ENCODE measurements around the gene CIAO3.

The CIAO3 gene

GRCh38 chr16:740764-741505, at the start of gene CIAO3:
Gene CIAO3, minus strand, starts transcription at chr16:740997. Its CDS starts 12 bp downstream, at chr16:740985.
- in situ Hi-C loops (cut with MboI; ENCODE audit: low pct_unique_long_range_greater_than_20kb, low sequenced_read_pairs, unreplicated experiment) = no loop called here
- DNase-seq (ENCODE audit: low spot score) = peak; percentile 98
- peak; percentile 98 for TF ChIP-seq CTCF (IDR thresholded peaks at IDR 0.05; ENCODE audit: extremely low read depth, insufficient read depth, missing control alignments)

DNA sequence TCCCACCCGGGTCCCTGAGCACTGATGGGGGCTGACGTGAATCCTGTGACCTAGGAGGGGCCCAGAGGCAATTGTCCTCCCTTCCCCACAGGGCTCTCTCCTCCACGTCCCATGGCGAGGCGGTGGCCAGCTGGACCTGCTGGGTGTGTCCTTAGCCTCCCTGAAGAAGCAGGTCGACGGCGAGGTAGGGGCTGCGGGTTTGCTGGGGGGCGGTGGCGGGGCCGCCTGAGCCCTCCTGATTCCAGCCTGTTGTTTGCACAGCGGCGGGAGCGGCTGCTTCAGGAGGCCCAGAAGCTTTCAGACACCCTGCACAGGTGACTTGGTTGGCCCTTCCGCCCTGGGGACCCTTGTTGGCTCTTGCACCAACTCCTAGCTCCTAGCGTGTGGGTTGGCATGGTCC, 49.3 kb upstream of the CIAO3 start:
- in situ Hi-C loops (cut with MboI; ENCODE audit: low pct_unique_long_range_greater_than_20kb, low sequenced_read_pairs, unreplicated experiment) = no loop called here
- no peak for DNase-seq (ENCODE audit: low spot score)
- no peak for TF ChIP-seq CTCF (IDR thresholded peaks at IDR 0.05; ENCODE audit: extremely low read depth, insufficient read depth, missing control alignments)

- no peak for TF ChIP-seq CTCF (IDR thresholded peaks at IDR 0.05; ENCODE audit: extremely low read depth, insufficient read depth, missing control alignments)
- in situ Hi-C loops (cut with MboI; ENCODE audit: low pct_unique_long_range_greater_than_20kb, low sequenced_read_pairs, unreplicated experiment) = loop anchor here (5.0 kb wide), 1 partner anchor 77 kb away; no protein-coding TSS in a partner anchor
- DNase-seq (ENCODE audit: low spot score) = no peak
Observed at GRCh38 chr16:789191-789850, 48.5 kb upstream of the CIAO3 start.

GRCh38 chr16:788399-789126, 47.8 kb upstream of the CIAO3 start, which contains the start of gene CHTF18:
Gene CHTF18, plus strand, starts transcription at chr16:788620. Its CDS starts 65 bp downstream, at chr16:788685.
- TF ChIP-seq CTCF (IDR thresholded peaks at IDR 0.05; ENCODE audit: extremely low read depth, insufficient read depth, missing control alignments) = no peak
- in situ Hi-C loops (cut with MboI; ENCODE audit: low pct_unique_long_range_greater_than_20kb, low sequenced_read_pairs, unreplicated experiment) = loop anchor here (5.0 kb wide), 1 partner anchor 76 kb away; no protein-coding TSS in a partner anchor

GRCh38 chr16:787978-788398, 47.2 kb upstream of the CIAO3 start, which contains the start of gene RPUSD1:
Gene RPUSD1, minus strand, starts transcription at chr16:788381. Its CDS starts 644 bp downstream, at chr16:787737.
- in situ Hi-C loops (cut with MboI; ENCODE audit: low pct_unique_long_range_greater_than_20kb, low sequenced_read_pairs, unreplicated experiment) = loop anchor here (5.0 kb wide), 1 partner anchor 76 kb away; no protein-coding TSS in a partner anchor
- DNase-seq (ENCODE audit: low spot score) = no peak
- TF ChIP-seq CTCF (IDR thresholded peaks at IDR 0.05; ENCODE audit: extremely low read depth, insufficient read depth, missing control alignments) = no peak

More at GRCh38 chr16:788399-789126, 47.8 kb upstream of the CIAO3 start, which contains the start of gene CHTF18:
- peak; percentile 100 for DNase-seq (ENCODE audit: low spot score)

All from GM13977 (cell line).